Measurements from ENCODE around the gene DPYSL3.

DPYSL3 gene

GRCh38 chr5:147434049-147434448, 75.8 kb downstream of the DPYSL3 start:
- DNase-seq, result no peak

DNA sequence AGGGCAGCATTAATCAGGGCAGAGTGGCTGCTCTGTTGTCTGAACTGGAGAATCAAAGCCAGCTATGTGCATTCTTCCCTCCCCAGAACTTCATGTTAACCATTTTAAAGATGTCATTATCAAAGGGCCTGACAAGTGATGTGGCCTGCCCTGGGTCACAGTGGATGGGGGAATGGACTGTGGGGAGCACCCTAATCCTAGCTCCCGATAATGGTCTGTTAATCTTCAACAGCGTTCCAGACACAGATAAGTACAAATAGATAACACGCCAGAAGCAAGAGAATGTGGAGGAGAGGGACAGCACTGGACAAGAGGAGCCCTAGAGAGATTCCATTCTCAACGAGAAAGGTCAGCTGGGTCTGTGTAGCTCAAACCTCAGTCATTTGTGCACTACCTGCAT, 77.5 kb downstream of the DPYSL3 start:
- DNase-seq, result no peak

- DNase-seq, result no peak
These were observed 78.3 kb downstream of the DPYSL3 start for GRCh38 chr5:147431586-147431985.

DNA sequence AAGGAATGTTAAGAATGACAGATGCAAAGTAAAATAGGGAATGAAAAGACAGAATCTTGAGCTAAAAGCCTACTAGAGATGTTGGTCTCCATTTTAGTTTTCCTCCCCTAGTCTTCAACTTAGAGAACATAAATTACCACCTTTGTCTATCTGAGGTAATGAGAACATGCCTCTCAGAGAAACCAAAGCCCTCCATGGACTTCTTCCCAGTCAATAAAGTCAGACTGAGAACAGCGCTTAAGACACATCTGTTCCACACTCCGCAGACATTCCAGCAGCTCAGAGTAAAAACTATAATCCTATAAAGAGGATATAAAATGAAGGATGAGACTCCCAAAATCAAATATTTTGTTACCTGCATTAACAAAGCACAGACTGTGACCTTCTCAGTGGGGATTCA, 79.2 kb downstream of the DPYSL3 start:
- no peak for DNase-seq

DNA sequence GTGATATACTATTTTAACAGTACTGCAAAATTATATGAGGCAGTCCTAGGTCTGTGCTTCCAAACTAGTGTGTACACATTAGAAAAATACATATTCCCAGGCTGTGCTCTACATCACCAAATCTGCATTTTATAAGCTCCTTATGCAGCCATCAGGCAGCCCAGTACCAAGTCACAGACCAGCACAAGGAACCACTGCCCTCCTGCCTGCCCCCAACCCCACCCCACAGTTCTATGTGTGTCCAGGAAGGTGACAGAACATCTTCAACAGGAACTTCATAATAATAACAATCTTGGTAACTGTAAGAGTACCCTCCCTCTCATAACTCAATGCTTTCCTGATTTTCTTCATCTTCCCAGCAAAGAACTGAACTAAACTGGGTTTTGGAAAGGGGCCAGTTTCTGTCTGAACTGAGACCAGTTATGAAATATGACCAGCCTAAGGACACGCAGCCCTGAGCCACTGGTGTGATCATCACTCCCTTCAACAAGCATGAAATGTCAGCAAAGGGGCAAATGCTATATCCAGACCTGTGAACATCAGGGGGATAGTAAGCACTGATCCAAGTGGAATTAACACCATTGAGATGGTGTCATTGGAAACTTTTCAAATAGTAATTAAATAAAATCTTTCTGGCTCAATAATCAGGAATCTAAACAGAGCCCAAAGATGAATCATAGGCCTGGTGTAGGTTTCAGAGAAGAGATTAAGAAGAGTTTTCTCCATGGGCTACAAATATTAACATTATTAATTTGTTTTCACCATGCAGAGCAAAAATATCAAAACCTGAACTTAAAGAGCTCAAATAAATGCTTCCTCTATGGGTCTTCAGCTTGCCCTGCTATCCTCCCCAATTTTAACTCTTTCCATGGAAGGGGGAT, 82.1 kb downstream of the DPYSL3 start:
- no peak for DNase-seq

GRCh38 chr5:147426640-147427327, 83.1 kb downstream of the DPYSL3 start:
- DNase-seq, result no peak

GRCh38 chr5:147418613-147419012, 91.3 kb downstream of the DPYSL3 start:
- no peak for DNase-seq

GRCh38 chr5:147417135-147417813, 92.6 kb downstream of the DPYSL3 start:
- DNase-seq, result no peak

DNA sequence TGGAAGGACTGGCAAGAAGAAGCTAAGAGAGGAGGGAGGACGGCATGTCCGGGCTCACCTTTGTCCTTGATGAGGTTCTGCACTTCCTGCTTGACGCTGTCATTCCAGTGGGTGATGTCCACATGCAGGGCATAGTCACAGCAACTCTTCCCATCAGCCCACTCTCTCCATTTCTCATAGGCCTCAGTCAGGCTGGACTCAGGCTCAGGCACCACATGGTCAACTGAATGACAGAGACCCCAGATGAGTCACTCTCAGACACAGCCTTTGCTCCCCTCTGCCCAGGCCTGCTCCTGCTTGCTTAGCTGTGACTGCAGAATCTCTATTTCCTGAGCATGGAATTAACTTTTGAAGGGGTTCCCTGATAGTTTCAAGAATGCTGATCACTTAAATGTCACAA, 94.2 kb downstream of the DPYSL3 start:
- DNase-seq, result no peak

DNA sequence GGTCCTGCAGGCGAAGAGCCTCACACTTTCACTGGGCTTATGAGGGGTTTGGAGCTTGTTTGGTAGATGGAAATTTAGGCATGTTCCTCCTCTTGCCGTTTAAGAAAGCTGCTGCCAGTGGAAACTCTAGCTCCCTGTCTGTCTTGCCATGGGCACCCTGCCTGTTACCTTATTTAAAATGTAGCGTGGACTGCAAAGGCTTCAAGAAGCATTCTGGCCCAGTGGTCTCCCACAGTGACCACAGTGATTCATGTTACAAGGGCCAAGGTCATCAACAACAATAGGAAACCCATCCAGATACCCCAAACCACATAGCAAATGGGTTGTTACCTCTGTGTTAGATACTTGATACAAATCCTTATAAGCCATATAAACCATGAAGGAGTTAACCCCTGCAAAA, 96.6 kb downstream of the DPYSL3 start:
- no peak for DNase-seq

DNA sequence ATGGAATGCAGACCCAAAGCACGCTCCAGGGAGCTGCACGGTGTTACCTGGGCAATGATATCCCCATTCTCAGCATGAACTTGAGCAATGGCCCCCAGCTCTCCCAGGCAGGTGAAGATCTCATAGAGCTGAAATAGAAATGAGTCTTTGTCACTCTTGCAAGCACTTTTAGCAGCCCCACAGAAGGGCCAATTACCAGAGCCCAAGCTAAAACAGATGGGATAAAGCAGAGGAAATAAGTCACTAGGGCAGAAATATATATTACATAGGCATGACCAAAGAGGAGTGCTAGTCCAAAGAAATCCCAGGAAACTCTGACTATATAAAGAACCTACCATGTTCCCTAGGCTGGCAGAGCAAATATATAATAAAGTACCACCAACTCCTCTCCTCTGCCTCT, 97.3 kb downstream of the DPYSL3 start:
- no peak for DNase-seq

DNA sequence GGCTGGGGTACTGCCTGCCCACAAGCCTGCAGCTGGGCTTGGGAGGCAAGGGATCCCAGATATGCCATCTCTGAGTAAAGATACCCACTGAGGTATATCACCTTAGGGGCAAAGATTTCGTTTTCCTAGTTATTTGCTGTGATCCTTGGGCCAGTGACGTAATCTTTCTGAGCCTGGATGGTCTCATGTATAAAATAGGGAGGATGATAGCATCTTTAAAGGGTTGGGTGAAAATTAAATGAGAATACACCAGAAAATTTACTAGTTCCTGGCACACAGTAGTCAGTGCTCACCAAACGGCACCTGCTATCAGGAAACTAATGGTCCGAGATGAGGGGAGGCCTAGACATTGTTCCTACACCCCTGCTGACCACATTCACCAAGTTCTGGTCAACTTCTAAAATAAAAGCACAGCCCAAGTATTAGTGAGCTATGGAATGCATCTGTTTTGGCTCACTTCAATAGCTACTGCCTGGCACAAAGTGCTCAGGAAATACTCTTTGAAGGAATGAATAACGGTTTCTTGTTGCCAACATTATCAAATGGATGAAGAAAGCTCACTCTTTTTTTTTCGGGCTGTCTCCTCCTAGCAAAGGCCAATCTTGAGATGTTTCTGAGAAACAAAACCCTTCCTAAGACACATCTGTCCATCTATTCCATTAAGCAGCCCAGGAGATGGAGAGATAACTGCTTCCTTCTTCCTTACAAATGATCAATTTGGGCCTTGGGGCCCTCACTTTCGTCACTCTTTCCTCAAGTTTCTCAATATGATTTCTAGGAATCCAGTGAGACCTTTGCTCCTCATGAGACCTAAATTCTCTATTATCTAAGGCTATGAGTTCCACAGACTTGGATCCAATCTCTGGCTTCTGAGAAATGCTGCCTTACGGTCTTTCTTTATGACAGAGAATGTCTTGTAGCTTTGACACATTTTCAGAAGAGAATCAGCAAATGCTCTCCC, 98.2 kb downstream of the DPYSL3 start:
- no peak for DNase-seq

- no peak for DNase-seq
These were observed 99.1 kb downstream of the DPYSL3 start for GRCh38 chr5:147410496-147411358.

DNA sequence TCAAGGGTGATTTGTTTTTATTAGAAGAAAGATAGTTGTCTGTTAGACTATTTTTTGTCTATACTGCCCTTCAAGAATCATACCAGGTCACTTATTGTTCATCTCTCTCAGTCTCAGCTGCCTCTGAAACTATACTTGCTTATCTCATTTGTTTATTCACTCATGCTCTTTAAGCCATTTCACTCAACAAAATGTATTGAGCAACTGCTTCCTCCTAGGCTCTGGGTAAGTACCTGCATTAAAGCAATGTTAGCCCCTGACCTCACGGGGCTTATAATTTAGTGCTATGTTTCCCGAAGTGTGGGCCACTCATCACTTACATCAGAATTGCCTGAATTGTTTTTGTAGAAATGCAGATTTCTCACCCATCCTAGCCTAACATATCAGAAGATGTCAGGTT, 100.9 kb downstream of the DPYSL3 start:
- no peak for DNase-seq

DNA sequence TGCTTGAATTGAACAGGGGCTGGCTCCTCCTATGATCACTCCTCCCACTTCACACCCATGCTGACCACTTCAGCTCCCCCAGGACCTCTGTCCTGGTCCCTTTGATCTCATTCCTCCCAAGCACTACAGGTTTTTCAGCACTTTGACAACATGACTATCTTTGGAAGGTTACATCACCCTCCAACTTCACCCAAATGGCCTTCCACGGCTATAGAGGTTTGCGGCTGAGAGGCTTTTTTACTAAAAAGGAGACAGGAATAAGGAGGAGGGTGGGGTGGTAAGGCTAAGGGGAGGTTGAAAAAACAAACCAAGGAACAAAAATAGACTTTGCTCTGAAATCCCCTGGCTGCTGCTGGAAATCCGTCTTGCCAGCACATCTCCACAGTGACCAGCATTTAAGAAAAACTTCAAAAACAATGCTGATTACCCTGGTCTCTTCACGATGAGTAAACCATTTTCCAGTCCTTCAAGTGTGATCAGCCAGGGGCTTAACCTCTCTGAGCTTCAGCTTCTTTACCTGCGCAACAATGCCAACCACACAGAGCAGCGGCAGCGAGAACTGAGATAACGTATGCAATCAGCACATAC, 102.7 kb downstream of the DPYSL3 start:
- no peak for DNase-seq

DNA sequence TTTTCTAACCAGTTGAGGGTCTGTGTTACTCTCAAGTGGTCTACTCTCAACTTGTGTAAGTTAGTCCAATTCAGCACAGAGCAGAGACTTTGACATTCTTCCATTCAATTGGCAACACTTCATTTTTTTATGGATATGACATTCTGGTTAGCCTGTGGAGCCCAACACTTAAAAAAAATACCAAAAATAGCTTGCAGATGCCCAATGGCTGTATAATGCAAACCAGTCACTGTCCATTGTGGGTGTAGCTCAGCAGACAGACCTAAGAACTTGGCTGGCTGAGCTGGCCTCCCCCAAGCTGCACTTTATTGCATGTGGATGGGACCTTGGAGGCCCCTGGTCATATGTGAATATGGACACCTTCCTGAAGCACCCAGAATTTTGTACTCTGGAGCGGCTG, 103.2 kb downstream of the DPYSL3 start:
- DNase-seq, result no peak

DNA sequence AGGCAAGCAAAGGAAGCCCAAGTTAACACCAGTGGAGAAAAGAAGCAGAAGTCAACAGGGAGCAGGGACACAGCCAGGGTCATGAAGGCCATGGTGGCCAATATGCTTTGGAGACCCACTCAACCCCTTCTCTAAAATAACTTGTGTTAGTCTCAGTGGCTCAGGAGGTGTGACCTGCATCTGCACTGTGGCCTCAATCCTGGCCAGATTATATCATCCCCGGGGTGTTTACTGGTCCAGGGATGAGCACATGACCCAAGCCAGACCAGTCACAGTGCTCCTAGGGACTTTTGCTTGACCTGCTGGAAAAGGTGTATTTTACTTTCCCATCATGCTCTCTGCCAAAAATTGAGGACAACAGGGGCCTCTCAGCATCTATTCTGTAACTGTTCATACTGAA, 105.2 kb downstream of the DPYSL3 start:
- DNase-seq, result no peak

GRCh38 chr5:147403651-147404640, 105.9 kb downstream of the DPYSL3 start:
- no peak for DNase-seq

GRCh38 chr5:147400881-147401280, 109.0 kb downstream of the DPYSL3 start:
- no peak for DNase-seq

Data from activated CD4-positive, alpha-beta T cell treated with anti-CD3 and anti-CD28 coated beads for 48 hours (primary cell).